ENCODE data around the gene UBAC2.
A peak's percentile ranks its signal among the peaks of the same experiment; 100 is the strongest.

UBAC2 gene

GRCh38 chr13:99342723-99343315 is 142.2 kb downstream of the UBAC2 start:
- DNase-seq: no peak

- DNase-seq: no peak
Measured at GRCh38 chr13:99344610-99345208, 144.1 kb downstream of the UBAC2 start.

- no peak for DNase-seq
Measured at GRCh38 chr13:99345345-99345744, 144.7 kb downstream of the UBAC2 start.

DNA sequence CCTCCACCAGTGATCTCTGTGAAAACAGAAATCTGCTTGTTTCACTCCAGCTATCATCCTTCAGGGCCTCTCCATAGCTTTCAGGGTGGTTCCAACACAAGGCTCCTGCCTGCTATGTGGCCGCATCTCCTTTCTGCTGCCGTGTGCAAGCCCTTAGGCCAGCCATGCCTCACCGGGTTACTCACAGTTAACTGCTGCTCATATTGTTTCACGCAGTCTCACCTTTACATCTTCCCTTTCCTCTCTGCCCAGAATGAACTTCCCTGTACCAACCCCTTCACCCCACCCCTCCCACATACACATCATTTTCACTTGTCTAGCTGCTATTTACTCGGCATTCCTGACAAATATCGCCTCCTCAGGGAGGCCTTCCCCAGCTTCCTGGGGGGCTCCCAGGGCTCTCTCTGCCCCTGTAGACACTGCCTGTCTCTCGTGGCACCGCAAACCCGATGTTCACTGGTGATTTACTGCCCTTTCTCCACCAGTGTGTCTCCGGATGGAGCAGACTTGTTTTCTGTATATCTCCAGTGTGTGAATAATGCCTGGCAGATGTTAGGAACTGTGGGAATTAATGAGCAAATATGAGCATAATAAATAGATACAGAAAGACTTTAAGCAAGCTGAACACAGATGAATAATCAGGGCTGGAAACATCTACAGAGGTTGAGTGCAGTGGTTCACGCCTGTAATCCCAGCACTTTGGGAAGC is 145.8 kb downstream of the UBAC2 start:
- peak; percentile 21 for DNase-seq

DNA sequence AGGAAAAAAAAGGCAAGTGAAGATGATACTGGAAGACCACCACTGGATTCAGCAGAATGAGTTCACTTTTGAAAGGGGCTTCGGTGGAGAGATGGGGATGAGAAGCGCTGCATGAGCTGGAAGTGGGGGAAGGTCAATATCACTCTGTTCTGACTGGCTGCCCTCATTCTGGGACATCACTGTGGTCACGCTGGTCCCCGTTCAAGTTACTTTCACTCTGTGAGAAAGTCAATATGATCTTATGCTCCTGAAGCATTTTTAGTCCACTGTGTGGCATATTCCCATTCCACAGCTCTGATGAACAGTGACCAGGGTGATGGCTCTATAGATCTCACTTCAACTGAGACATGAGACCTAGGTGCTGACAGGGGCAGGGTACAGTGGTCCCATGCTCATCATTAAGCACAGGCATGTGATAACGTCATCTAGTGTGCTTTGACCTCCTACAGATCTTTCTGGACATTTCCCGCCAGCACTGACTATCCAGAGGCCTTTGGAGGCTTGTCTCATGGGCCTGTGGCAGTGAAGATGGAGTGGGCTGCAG is 146.8 kb downstream of the UBAC2 start:
- no peak for DNase-seq

GRCh38 chr13:99347911-99348451 is 147.3 kb downstream of the UBAC2 start:
- no peak for DNase-seq

DNA sequence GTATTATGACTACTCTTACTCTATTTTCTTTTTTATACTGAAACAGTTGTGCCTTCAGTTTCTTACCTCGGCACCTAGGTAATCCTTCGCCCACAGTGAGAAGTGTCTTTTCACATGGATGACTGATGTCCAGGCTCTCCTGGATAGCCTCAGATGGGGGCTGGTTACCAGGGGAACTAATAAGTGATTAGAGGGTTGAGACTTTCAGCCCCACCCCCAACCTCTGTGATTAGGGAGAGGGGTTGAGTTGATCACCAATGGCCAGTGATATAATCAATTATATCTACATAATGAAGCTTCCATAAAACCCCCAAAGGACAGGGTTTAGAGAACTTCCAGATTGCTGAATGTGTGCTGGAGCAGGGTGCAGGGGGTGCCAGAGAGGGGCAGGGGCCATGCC is 149.5 kb downstream of the UBAC2 start:
- no peak for DNase-seq

DNA sequence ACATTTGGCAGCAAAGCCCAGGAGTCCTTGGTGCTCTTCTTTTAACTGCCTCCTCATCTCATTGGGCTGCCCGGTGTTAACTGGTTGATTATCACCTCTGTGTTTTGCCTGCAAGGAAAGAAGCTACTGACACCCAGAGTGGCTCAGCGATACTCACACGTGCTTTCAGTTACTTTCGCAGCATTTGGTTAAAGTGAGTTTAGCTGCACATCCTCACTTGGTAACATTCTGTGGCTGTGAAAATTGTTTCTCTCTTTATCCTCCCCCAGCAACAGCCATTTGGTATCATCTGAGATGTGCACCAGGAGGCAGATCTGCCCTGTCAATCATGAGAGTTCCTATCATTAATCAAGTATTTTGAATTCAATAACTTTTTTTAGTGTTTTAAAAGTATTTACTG is 151.1 kb downstream of the UBAC2 start:
- DNase-seq: no peak

GRCh38 chr13:99352351-99353245 is 151.9 kb downstream of the UBAC2 start:
- DNase-seq: no peak

DNA sequence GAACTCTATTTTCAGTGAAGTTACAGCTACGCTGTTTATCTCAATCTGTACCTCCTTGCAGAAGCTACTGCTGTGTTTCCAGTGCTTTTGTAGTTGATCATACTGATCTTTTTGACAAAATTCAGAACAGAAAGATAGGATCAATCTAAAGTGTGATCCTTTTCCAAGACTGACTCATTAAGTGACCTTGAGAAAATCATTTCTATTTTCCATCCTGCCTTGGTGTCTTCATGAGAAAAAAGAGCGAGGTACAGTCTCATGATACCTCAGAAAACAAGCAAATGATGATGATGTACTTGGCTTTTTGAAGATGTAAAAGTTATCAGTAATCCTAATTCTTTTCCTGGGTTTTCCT is 152.6 kb downstream of the UBAC2 start:
- DNase-seq: no peak

DNA sequence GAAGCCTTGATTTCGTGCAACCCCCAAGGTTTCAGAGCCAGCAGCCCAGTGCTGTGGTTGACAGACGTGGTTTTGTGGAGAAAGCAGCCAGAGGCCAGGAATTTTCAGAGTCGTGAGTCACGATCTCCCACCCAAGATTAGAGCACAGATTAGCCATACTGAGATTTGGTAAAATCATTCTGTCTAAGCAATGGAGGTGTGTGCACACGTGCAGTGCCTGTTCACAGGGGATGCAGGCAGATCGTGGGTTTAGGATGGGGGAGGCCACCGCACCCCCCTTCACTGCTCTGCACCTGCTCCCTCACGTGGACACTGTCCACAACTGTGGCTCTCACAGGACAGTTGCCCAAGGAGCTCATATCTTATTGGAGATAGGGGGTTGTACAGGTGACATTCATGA is 153.2 kb downstream of the UBAC2 start:
- DNase-seq: peak; percentile 63

- DNase-seq: no peak
Measured at GRCh38 chr13:99354371-99354951, 153.8 kb downstream of the UBAC2 start.

DNA sequence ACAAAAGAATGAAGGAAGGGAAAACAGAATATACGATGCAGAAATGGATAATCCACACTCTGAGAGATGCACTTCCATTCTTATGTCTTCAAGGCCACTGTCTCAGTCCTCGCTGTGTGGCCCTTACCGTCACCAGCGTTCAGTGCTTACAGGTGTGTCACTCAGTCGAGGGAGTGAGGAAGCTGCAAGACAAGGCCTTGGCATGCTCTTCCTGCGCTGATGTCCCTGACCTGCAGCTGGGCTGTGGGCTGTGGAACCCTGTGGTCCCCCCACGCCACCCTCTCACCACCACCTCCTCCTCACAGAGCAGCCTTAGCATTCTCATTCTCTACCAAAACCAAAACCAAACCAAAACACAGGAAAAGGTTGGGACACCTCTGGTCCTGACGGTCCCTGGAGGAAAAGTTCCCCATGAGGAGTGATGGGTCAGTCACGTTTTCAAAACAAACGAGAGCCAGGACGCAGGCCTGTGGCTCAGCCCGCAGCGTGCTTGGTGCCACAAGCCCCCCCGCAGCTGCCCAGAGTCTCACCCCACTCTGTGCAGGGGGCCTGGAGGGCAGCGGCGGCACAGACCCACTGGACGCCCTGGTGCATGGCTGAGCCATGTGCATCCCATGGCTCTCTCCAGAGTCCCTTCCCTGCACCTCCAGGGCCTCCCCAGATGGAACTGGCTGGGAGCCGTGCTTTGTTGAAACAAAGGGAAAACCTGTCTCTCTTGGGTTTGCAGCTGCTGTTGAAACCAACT is 154.8 kb downstream of the UBAC2 start:
- DNase-seq: no peak

DNA sequence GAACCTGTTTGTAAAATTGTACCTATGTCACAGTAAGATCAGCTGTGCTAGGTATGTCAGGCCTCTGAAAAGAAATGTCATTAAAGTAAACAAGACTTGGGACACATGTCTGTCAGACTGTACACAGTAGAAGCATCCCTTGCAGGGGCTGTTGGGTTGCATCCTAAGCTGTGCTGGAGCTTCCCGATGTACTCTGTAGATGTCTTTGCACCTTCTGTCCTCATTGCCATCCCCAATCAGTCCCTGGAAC is 155.3 kb downstream of the UBAC2 start:
- DNase-seq: no peak

- DNase-seq: peak; percentile 72
Measured at GRCh38 chr13:99356262-99357091, 155.8 kb downstream of the UBAC2 start.

DNA sequence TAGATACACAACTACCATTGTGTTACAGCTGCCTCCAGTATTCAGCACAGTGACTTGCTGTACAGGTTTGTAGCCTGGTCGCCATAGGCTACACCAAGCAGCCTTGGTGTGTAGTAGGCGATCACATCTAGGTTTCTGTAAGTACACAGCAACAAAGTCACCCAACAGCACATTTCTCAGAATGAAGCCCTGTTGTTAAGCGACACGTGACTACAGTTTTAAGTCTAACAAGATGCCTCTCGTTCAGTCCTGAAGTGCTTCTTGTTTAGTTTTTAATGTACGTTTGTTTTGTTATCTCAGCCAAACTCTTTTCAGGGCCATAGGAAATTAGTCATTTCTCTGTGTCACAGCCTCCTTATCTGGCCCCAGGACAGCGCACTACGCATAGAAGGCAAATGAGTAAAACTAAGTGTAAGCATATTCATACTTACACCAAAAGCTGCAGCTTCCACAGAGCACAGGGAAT is 156.5 kb downstream of the UBAC2 start:
- DNase-seq: peak; percentile 31

GRCh38 chr13:99357941-99358340 is 157.3 kb downstream of the UBAC2 start:
- DNase-seq: no peak

DNA sequence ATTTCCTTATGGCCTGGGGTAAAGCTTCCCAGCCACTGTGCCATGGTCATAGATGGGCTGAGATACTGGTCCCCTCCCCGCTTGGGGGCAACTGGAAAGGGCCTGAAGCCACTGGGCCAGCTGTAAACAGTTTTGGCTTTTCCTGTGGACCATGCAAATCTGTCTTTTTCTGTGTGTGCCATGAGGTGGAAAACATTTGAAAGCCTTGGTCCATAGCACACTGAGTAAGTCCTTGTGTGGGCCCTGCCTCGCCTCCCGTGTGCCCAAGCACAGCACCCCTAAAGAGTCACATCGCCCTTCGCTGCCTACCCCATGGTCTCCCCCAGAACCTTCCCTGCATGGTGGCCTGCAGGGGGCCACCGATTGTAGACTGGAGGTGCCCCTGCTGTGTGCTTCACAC is 158.9 kb downstream of the UBAC2 start:
- DNase-seq: no peak

- no peak for DNase-seq
Measured at GRCh38 chr13:99360696-99361095, 160.0 kb downstream of the UBAC2 start.

DNA sequence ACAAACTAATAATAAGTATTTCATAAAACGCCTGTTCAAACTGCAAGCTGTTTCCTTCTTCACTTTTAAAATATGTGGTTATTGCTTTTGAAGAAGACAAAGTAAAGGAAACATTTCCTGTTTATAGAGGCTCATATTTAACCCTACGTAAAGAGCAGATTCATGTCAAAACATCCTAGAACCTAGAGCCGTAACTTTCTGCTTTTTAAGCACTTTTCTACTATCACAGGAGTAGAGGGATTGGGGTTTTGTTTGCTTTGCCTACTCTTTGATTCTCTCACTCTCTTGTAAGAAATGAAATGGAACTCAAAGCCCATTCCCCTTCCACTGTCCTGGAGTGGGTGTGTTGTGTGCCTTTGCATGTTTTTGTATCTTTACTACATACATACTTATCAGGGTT is 160.5 kb downstream of the UBAC2 start:
- no peak for DNase-seq

DNA sequence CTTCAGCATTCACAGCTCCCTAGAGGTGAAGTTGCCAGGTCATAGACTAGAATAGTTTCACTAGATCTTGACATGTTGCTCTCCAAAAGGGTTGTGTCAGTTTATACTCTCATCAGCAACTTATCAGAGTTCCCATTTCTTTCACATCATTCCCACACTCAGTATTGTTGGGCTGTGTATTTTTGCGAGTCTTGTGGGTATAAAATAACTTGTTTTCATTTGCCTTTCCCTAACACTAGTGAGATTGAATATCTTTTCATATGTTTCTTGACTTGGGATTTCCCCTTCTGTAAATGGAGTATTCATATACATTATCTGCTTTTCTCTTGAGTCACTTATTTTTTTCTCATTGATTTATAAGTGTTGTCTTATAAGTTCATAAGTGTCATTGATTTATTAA is 161.7 kb downstream of the UBAC2 start:
- DNase-seq: no peak
